A549 (cell line): ENCODE measurements around the gene SZT2. TPM values are rescaled to one million over a fixed set of nuclear protein-coding genes. Genes with fewer than 3 reads are reported as not detected.

Experiments
- ATAC-seq, 2 experiments: fragments of 200-7000 bp in 1 of 2; fragments of >200 bp in 1 of 2; cut with Nextera tagmentation in 1 of 2; cut with Tn5 transposase in 1 of 2; 3 replicates each; pipeline versions ENCODE4 v1.8.0 to v1.9.1; 2018 to 2020; ENCODE audit warnings: mild to moderate bottlenecking in 1 of 2, moderate library complexity in 1 of 2
- CTCF ChIA-PET: fragments of 300-600 bp; sonication (Branson Sonifier 250); formaldehyde crosslinking; extraction: SDS; loops from one replicate; lab custom pipeline; 2021; ENCODE audit warnings: antibody characterized with exemption, inconsistent platforms; lab: Yijun Ruan, JAX
- POLR2A ChIA-PET: fragments of 350-600 bp; formaldehyde crosslinking; extraction: SDS; loops from one replicate; lab custom pipeline; 2021; ENCODE audit warnings: antibody characterized with exemption, inconsistent platforms; lab: Yijun Ruan, JAX
- DNase-seq, 2 experiments: peaks; one replicate each; pipeline versions ENCODE4 v3.0.0 to v3.0.0-alpha.2; 2011 to 2016; ENCODE audit warnings: low read depth in 1 of 2, low spot score in 1 of 2
- FAIRE-seq: peaks from 2 replicates; lab custom pipeline; 2011; peaks lifted over from hg19 to GRCh38; lab: Jason Lieb, UNC
- H3K27ac ChIP-seq, 2 experiments: fragments of >200 bp; sonication (Bioruptor Twin); formaldehyde crosslinking; 3 replicates each; pipeline ENCODE4 v1.5.1; 2016 to 2017
- H3K4me1 ChIP-seq: fragments of >200 bp; sonication (Bioruptor Twin); formaldehyde crosslinking; 3 replicates; pipeline ENCODE4 v1.6.1; 2016
- H3K4me2 ChIP-seq: fragments of >200 bp; sonication (Bioruptor Twin); formaldehyde crosslinking; 3 replicates; pipeline ENCODE4 v1.6.1; 2016
- H3K4me3 ChIP-seq: fragments of >200 bp; sonication (Bioruptor Twin); formaldehyde crosslinking; 3 replicates; pipeline ENCODE4 v1.5.1; 2016
- H3K9me3 ChIP-seq: fragments of >200 bp; sonication (Bioruptor Twin); formaldehyde crosslinking; 3 replicates; pipeline ENCODE4 v1.6.1; 2016
- CBX8 ChIP-seq: fragments of 200-600 bp; sonication (generic); IDR thresholded peaks from 2 replicates; pipeline ENCODE4 v1.6.1; 2016
- CHD4 ChIP-seq: fragments of 200-600 bp; sonication (generic); IDR thresholded peaks from 2 replicates; pipeline ENCODE4 v1.6.1; 2016; ENCODE audit warnings: antibody characterized with exemption, mild to moderate bottlenecking, borderline replicate concordance
- EHF ChIP-seq: fragments of 250-450 bp; sonication (Bioruptor Pico); IDR thresholded peaks from 2 replicates; pipeline ENCODE4 v1.5.0; 2020; ENCODE audit warnings: mild to moderate bottlenecking
- EHMT2 ChIP-seq: fragments of 200-600 bp; sonication (generic); IDR thresholded peaks from 2 replicates; pipeline ENCODE4 v1.6.1; 2016; ENCODE audit warnings: antibody characterized with exemption, low read depth, mild to moderate bottlenecking, moderate library complexity
- ESRRA ChIP-seq: fragments of 150-350 bp; IDR thresholded peaks from 2 replicates; pipeline ENCODE4 v1.6.1; 2014; ENCODE audit warnings: mild to moderate bottlenecking, low read length, borderline replicate concordance
- FOSL2 ChIP-seq, 2 experiments: fragments of 450-650 bp in 1 of 2; fragments of >200 bp in 1 of 2; sonication (Bioruptor Twin) in 1 of 2; formaldehyde crosslinking; IDR thresholded peaks; 2 replicates each; pipeline versions ENCODE4 v1.5.0 to v1.6.1; 2016 to 2020; ENCODE audit warnings: mild to moderate bottlenecking in 1 of 2, moderate library complexity in 1 of 2
- FOXS1 ChIP-seq: fragments of 250-450 bp; sonication (Bioruptor Pico); IDR thresholded peaks from 2 replicates; pipeline ENCODE4 v1.5.0; 2020; ENCODE audit warnings: mild to moderate bottlenecking, moderate library complexity
- GATA3 ChIP-seq: IDR thresholded peaks from 2 replicates; pipeline ENCODE4 v1.6.1; 2012; ENCODE audit warnings: borderline replicate concordance
- HDAC2 ChIP-seq: fragments of 200-600 bp; sonication (generic); IDR thresholded peaks from 2 replicates; pipeline ENCODE4 v1.6.1; 2016
- JUN ChIP-seq, 2 experiments: fragments of >200 bp; sonication (Bioruptor Twin); formaldehyde crosslinking; IDR thresholded peaks; 2 replicates in 1 of 2; 3 replicates in 1 of 2; pipeline ENCODE4 v1.6.1; 2016 to 2017
- JUNB ChIP-seq: fragments of >200 bp; sonication (Bioruptor Twin); formaldehyde crosslinking; IDR thresholded peaks from 2 replicates; pipeline ENCODE4 v1.6.1; 2016
- KDM1A ChIP-seq: fragments of 200-600 bp; sonication (generic); IDR thresholded peaks from 2 replicates; pipeline ENCODE4 v1.6.1; 2016; ENCODE audit warnings: low read depth, mild to moderate bottlenecking
- KDM5A ChIP-seq: fragments of 200-600 bp; sonication (generic); IDR thresholded peaks from 2 replicates; pipeline ENCODE4 v1.6.1; 2016; ENCODE audit warnings: antibody characterized with exemption, mild to moderate bottlenecking
- MAFK ChIP-seq: fragments of 450-650 bp; IDR thresholded peaks from 2 replicates; pipeline ENCODE4 v1.6.1; 2014; ENCODE audit not compliant: partially characterized antibody
- MAZ ChIP-seq: fragments of 150-350 bp; IDR thresholded peaks from 2 replicates; pipeline ENCODE4 v1.6.1; 2014; ENCODE audit warnings: antibody characterized with exemption, low read depth, low read length, borderline replicate concordance
- MYC ChIP-seq: IDR thresholded peaks from 2 replicates; pipeline ENCODE4 v1.6.1; 2012; ENCODE audit warnings: mild to moderate bottlenecking, inconsistent platforms, low read length, improper control_type of control experiment, borderline replicate concordance
- NFE2L2 ChIP-seq: fragments of 150-350 bp; conservative IDR thresholded peaks from 2 replicates; pipeline ENCODE4 v1.6.1; 2014; ENCODE audit warnings: low read length
- NPAS2 ChIP-seq: fragments of 250-450 bp; sonication (Bioruptor Pico); IDR thresholded peaks from 2 replicates; pipeline ENCODE4 v1.8.0; 2022; ENCODE audit warnings: mild to moderate bottlenecking, moderate library complexity, borderline replicate concordance
- NR3C1 ChIP-seq: fragments of >200 bp; sonication (Bioruptor Twin); formaldehyde crosslinking; IDR thresholded peaks from 3 replicates; pipeline ENCODE4 v1.6.1; 2017
- PHF8 ChIP-seq: fragments of 200-600 bp; sonication (generic); IDR thresholded peaks from 2 replicates; pipeline ENCODE4 v1.6.1; 2016; ENCODE audit warnings: low read depth, mild to moderate bottlenecking, antibody characterized with exemption, moderate library complexity, borderline replicate concordance
- POLR2A ChIP-seq: IDR thresholded peaks from 2 replicates; pipeline ENCODE4 v1.6.1; 2012; ENCODE audit warnings: mild to moderate bottlenecking, low read length
- POLR2AphosphoS2 ChIP-seq: conservative IDR thresholded peaks from 2 replicates; pipeline ENCODE4 v1.6.1; 2012; ENCODE audit warnings: low read length, improper control_type of control experiment, inconsistent platforms
- RARB ChIP-seq: fragments of 250-450 bp; sonication (Bioruptor Pico); IDR thresholded peaks from 2 replicates; pipeline ENCODE4 v1.8.0; 2021; ENCODE audit warnings: mild to moderate bottlenecking, moderate library complexity
- RCOR1 ChIP-seq: fragments of 150-350 bp; IDR thresholded peaks from 2 replicates; pipeline ENCODE4 v1.6.1; 2014; ENCODE audit warnings: antibody characterized with exemption, low read length, low read depth
- WGBS: methylation state at CpG from one replicate; pipeline ENCODE4 v1.1.6; 2017; ENCODE audit errors: missing lambda C conversion rate; 5-methylcytosine and 5-hydroxymethylcytosine counted together
- polyA plus RNA-seq, 4 experiments: library from polyadenylated mRNA; depleted of rRNA in 3 of 4; stranded (reverse); fragments of >200 nt; fragmentation: RNase III in 1 of 4; extraction: RNeasy Plus Mini Kit Qiagen cat#74134 plus additional on column Dnase treatment in 1 of 4; gene quantifications; 2 replicates in 3 of 4; 3 replicates in 1 of 4; pipeline ENCODE4 v1.2.3, GENCODE V29; 2011 to 2017
- TF ChIP-seq, protein P1 (sequence below): fragments of >200 bp; sonication (Bioruptor Twin); formaldehyde crosslinking; IDR thresholded peaks from 3 replicates; pipeline ENCODE4 v1.5.1; 2016
- TF ChIP-seq, protein P2 (sequence below): fragments of >200 bp; sonication (Bioruptor Twin); formaldehyde crosslinking; IDR thresholded peaks from 2 replicates; pipeline ENCODE4 v1.6.1; 2016
- TF ChIP-seq, protein P3 (sequence below): fragments of 150-350 bp; IDR thresholded peaks from 2 replicates; pipeline ENCODE4 v1.6.1; 2014; ENCODE audit warnings: low read depth, mild to moderate bottlenecking, low read length
- TF ChIP-seq, protein P4 (sequence below): IDR thresholded peaks from 2 replicates; pipeline ENCODE4 v1.6.1; 2012

The SZT2 gene
- polyA plus RNA-seq, 2 of the 4 experiments (the other 2 are of a cell fraction): 6.1 to 6.5 TPM

DNA sequence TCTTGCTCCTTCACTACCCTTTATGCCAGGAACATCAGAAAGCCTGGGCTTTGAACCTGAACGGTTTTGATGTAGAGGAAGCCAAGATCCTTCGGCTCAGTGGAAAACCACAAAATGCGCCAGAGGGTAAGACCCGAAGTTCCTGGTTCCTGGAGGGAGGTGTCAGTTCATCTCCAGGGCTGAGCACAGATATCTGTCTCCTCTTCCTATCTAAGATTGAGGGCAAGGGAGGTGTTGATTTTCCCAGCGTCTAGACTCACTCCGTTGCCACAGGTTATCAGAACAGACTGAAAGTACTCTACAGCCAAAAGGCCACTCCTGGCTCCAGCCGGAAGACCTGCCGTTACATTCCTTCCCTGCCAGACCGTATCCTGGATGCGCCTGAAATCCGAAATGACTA lies 30.0 kb upstream of the SZT2 start:
- peaks cover 41% of the 10 kb centered on the region for H3K4me1 ChIP-seq
- H3K9me3 ChIP-seq: no peaks in the 10 kb centered on the region
- H3K4me2 ChIP-seq: peak overlapping the region; percentile 79
- H3K27ac ChIP-seq: peak overlapping the region; percentile 84 to 97
- 4% methylated on average over 9 of the region's 11 CpGs for WGBS
- FAIRE-seq: no peak
- ChIA-PET POLR2A (interaction anchor here (1.8 kb wide), 1 partner anchor 55 kb away, joined by 5 read pairs; no protein-coding TSS in a partner anchor), CTCF (interaction anchor here (3.3 kb wide), 1 partner anchor 23 kb away, joined by 9 read pairs; no protein-coding TSS in a partner anchor)
- no peak for DNase-seq
- ATAC-seq: no peak
- TF ChIP-seq POLR2AphosphoS2: no peak
- no peak for TF ChIP-seq NFE2L2
- no peak for TF ChIP-seq NPAS2 (CRISPR knock-in tag)
- no peak for TF ChIP-seq ESRRA
- TF ChIP-seq CBX8: no peak
- TF ChIP-seq, protein P1, sequence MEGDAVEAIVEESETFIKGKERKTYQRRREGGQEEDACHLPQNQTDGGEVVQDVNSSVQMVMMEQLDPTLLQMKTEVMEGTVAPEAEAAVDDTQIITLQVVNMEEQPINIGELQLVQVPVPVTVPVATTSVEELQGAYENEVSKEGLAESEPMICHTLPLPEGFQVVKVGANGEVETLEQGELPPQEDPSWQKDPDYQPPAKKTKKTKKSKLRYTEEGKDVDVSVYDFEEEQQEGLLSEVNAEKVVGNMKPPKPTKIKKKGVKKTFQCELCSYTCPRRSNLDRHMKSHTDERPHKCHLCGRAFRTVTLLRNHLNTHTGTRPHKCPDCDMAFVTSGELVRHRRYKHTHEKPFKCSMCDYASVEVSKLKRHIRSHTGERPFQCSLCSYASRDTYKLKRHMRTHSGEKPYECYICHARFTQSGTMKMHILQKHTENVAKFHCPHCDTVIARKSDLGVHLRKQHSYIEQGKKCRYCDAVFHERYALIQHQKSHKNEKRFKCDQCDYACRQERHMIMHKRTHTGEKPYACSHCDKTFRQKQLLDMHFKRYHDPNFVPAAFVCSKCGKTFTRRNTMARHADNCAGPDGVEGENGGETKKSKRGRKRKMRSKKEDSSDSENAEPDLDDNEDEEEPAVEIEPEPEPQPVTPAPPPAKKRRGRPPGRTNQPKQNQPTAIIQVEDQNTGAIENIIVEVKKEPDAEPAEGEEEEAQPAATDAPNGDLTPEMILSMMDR: no peak
- no peak for TF ChIP-seq GATA3
- no peak for TF ChIP-seq PHF8
- no peak for TF ChIP-seq HDAC2
- no peak for TF ChIP-seq KDM5A
- peak overlapping the region; percentile 62 for H3K4me3 ChIP-seq

DNA sequence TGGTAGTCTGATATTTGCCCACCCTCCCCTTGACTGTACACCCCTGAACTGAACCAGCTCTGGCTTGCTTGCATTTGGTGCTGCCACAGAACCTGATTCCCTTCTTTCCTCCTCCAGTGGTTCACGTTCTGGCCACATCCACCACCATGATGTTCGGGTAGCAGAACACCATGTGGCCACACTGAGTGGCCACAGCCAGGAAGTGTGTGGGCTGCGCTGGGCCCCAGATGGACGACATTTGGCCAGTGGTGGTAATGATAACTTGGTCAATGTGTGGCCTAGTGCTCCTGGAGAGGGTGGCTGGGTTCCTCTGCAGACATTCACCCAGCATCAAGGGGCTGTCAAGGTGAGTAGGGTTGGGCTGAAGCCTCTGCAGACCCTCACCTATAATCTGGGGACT lies 29.1 kb upstream of the SZT2 start:
- WGBS: 82% methylated on average over 4 of the region's 4 CpGs
- FAIRE-seq: no peak
- Histone ChIP-seq H3K9me3 (no peaks in the 10 kb centered on the region), H3K4me1 (peaks cover 43% of the 10 kb centered on the region), H3K4me2 (peak overlapping the region; percentile 79), H3K4me3 (peak overlapping the region; percentile 62), H3K27ac (peak overlapping the region in 1 of 2 experiments; percentile 97; a peak in 2 of 6 replicates)
- TF ChIP-seq HDAC2 (no peak), PHF8 (no peak), CBX8 (no peak), NR3C1 (no peak), FOSL2 (IDR thresholded peaks at IDR 0.05) (no peak), FOSL2 (CRISPR knock-in tag; IDR thresholded peaks at IDR 0.05) (no peak), MAZ (no peak), MAFK (no peak), EHF (CRISPR knock-in tag) (no peak), FOXS1 (CRISPR knock-in tag) (no peak), EHMT2 (no peak), KDM1A (no peak)
- TF ChIP-seq, protein P2, sequence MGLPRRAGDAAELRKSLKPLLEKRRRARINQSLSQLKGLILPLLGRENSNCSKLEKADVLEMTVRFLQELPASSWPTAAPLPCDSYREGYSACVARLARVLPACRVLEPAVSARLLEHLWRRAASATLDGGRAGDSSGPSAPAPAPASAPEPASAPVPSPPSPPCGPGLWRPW: no peak
- TF ChIP-seq, protein P3, sequence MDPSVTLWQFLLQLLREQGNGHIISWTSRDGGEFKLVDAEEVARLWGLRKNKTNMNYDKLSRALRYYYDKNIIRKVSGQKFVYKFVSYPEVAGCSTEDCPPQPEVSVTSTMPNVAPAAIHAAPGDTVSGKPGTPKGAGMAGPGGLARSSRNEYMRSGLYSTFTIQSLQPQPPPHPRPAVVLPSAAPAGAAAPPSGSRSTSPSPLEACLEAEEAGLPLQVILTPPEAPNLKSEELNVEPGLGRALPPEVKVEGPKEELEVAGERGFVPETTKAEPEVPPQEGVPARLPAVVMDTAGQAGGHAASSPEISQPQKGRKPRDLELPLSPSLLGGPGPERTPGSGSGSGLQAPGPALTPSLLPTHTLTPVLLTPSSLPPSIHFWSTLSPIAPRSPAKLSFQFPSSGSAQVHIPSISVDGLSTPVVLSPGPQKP: no peak
- CTCF ChIA-PET: no interaction called here
- POLR2A ChIA-PET: no interaction called here
- no peak for ATAC-seq
- no peak for DNase-seq

DNA sequence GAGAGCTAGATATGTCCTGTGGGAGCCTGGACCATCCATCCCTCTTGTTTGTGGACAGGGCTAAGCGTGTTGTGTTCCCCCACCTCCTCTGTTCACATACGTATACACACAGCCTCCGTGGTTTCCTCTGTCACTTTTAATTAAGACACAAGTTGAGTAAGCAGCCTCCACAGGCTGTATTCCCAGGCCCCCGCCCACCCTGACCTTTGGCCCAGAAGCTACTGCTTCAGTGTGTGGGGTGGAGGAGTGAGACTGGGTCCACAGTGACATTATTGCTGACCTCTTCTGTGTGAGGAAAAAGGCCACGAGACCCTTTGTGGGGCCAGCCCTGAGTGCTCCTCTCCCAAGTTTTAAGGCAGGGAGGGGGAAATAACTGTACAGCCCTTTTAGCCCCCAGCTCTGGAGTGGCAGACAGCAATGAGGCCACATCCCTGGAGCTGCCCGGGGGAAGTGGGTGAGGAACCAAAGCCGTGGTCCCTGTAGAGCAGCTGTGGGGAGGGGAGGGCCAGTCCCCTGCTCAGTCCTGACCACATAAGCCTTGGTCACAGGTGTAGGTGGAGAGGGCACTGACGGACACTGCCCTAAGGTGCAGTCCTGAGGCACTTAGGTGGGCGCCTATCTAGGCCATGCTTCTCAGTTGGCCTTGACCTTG lies 26.3 kb upstream of the SZT2 start:
- ATAC-seq: no peak
- peak overlapping the region in 1 of 2 experiments; percentile 31; a peak in 1 of 6 replicates for H3K27ac ChIP-seq
- DNase-seq: no peak
- TF ChIP-seq CHD4: no peak
- no peak for TF ChIP-seq EHF (CRISPR knock-in tag)
- no peak for TF ChIP-seq RCOR1
- TF ChIP-seq KDM1A: no peak
- no peak for TF ChIP-seq GATA3
- TF ChIP-seq MYC: no peak
- TF ChIP-seq JUN (IDR thresholded peaks at IDR 0.05): peak in 1 of 2 experiments; percentile 54; a peak in 2 of 5 replicates
- TF ChIP-seq JUNB: no peak
- TF ChIP-seq POLR2AphosphoS2: 0 out of 2 replicates have a peak, but pooled peaks have one; percentile 11
- TF ChIP-seq RARB: no peak
- TF ChIP-seq, protein P4, sequence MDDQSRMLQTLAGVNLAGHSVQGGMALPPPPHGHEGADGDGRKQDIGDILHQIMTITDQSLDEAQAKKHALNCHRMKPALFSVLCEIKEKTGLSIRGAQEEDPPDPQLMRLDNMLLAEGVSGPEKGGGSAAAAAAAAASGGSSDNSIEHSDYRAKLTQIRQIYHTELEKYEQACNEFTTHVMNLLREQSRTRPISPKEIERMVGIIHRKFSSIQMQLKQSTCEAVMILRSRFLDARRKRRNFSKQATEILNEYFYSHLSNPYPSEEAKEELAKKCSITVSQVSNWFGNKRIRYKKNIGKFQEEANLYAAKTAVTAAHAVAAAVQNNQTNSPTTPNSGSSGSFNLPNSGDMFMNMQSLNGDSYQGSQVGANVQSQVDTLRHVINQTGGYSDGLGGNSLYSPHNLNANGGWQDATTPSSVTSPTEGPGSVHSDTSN: peak; percentile 74
- no peak for TF ChIP-seq POLR2A
- TF ChIP-seq, all 56 proteins: peak for 3
- no peaks in the 10 kb centered on the region for H3K9me3 ChIP-seq
- FAIRE-seq: no peak
- peaks cover 47% of the 10 kb centered on the region for H3K4me1 ChIP-seq
- ChIA-PET CTCF (interaction anchor here (0.6 to 0.7 kb wide), 2 partner anchors 12 to 142 kb away, joined by 3 to 4 read pairs; no protein-coding TSS in a partner anchor), POLR2A (no interaction called here)
- no peak overlapping the region for H3K4me2 ChIP-seq
- WGBS: 66% methylated on average over 5 of the region's 9 CpGs
- no peak overlapping the region for H3K4me3 ChIP-seq
